HG02884 (cell line): ENCODE data around the gene TAX1BP1.
"Not testable (repeated sequence)": the region's sequence is repeated elsewhere in the genome, so short reads cannot be mapped to it uniquely, and the experiment has no call there.

Source experiments
- ATAC-seq: cut with Tn5 transposase; IDR thresholded peaks from one replicate; pipeline ENCODE4 v1.9.1; 2021; ENCODE audit warnings: mild to moderate bottlenecking, moderate library complexity; ENCODE audit not compliant: unreplicated experiment

TAX1BP1 gene

GRCh38 chr7:27840760-27841364 lies 100.9 kb downstream of the TAX1BP1 start:
- no peak for ATAC-seq

- no peak for ATAC-seq
Measured at GRCh38 chr7:27842094-27842692, 102.2 kb downstream of the TAX1BP1 start.

GRCh38 chr7:27842851-27843250 lies 102.9 kb downstream of the TAX1BP1 start:
- ATAC-seq, result no peak

- ATAC-seq, result no peak
Measured at GRCh38 chr7:27843584-27844305, 103.8 kb downstream of the TAX1BP1 start.

- ATAC-seq, result no peak
Measured at GRCh38 chr7:27846388-27846787, 106.4 kb downstream of the TAX1BP1 start.

- ATAC-seq, result no peak
Measured at GRCh38 chr7:27850531-27850930, 110.6 kb downstream of the TAX1BP1 start.

GRCh38 chr7:27856703-27857485 lies 116.9 kb downstream of the TAX1BP1 start:
- not testable (repeated sequence) for ATAC-seq

GRCh38 chr7:27860800-27861199 lies 120.8 kb downstream of the TAX1BP1 start:
- ATAC-seq, result no peak

GRCh38 chr7:27861747-27862146 lies 121.8 kb downstream of the TAX1BP1 start:
- no peak for ATAC-seq

GRCh38 chr7:27863880-27864279 lies 123.9 kb downstream of the TAX1BP1 start:
- no peak for ATAC-seq

- ATAC-seq, result no peak
Measured at GRCh38 chr7:27866256-27866655, 126.3 kb downstream of the TAX1BP1 start.

GRCh38 chr7:27866828-27867672 lies 127.1 kb downstream of the TAX1BP1 start:
- ATAC-seq, result no peak

GRCh38 chr7:27868131-27868550 lies 128.2 kb downstream of the TAX1BP1 start:
- ATAC-seq, result no peak

GRCh38 chr7:27869056-27869455 lies 129.1 kb downstream of the TAX1BP1 start:
- ATAC-seq, result no peak

GRCh38 chr7:27870595-27870994 lies 130.6 kb downstream of the TAX1BP1 start:
- no peak for ATAC-seq

- ATAC-seq, result no peak
Measured at GRCh38 chr7:27871086-27871485, 131.1 kb downstream of the TAX1BP1 start.

- ATAC-seq, result no peak
Measured at GRCh38 chr7:27871866-27872265, 131.9 kb downstream of the TAX1BP1 start.

- ATAC-seq, result no peak
Measured at GRCh38 chr7:27872356-27873275, 132.7 kb downstream of the TAX1BP1 start.
